ENCODE data around the gene WDR90.
A peak's percentile ranks its signal among the peaks of the same experiment; 100 is the strongest.

WDR90 gene

GRCh38 chr16:693364-693763 lies 44.2 kb downstream of the WDR90 start:
- DNase-seq: no peak

- DNase-seq: no peak
These were observed 44.6 kb downstream of the WDR90 start for GRCh38 chr16:693766-694165.

DNA sequence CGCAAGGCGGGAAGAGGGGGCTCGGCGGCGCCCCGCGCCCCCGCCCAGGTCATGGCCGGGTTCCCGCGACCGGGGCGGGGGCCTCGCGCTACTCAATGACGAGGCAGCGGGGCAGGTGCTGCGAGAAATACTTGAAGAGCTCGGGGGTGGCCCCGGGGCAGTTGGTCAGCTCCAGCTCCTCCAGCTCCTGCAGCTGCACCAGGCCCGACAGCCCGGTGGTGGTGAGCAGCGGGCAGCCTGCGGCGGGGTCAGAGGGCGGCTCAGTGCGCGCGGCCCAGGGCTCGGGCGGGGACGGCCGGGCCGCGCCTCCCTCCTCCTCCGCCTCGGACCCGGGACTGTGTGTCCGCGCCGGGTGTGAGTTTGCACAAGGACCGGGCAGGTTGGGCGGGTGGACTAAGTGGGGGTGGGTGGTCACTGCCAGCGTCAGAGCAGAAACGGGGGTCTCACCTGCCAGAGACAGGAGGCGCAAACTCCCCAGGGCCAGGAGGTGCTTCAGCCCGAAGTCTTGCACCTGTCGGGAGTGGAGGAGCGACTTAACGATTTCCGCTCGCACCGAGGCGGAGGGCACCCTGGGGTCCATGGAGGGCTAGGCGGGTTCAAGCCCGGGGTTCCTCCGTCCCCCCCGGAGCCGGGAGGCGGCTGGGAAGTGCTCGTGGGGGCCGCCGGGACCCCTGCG lies 45.2 kb downstream of the WDR90 start:
- no peak for DNase-seq

DNA sequence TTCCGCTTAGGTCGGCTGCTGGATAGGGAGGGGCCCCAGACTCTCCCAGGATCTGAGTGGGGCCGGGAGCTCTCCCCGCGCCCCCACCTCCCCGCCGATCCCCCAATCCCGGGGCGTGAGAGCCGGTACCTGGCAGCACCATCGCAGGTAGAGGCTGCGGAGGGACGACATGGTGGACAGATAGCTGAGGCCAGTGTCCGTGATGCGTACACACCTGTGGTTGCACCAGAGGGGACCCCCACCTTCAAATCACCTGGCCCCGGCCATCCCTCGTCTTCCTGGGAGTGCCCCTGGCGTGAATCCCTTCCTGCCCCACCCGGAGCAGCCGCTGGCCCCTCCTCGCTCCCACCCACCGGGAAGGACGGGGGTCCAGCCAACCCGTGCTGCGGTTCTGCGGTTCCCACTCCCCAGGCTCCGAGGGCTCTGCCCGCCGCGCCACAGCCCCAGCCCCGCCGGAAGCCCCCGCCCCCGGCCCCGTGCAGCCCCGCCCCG lies 45.7 kb downstream of the WDR90 start:
- DNase-seq: no peak

DNA sequence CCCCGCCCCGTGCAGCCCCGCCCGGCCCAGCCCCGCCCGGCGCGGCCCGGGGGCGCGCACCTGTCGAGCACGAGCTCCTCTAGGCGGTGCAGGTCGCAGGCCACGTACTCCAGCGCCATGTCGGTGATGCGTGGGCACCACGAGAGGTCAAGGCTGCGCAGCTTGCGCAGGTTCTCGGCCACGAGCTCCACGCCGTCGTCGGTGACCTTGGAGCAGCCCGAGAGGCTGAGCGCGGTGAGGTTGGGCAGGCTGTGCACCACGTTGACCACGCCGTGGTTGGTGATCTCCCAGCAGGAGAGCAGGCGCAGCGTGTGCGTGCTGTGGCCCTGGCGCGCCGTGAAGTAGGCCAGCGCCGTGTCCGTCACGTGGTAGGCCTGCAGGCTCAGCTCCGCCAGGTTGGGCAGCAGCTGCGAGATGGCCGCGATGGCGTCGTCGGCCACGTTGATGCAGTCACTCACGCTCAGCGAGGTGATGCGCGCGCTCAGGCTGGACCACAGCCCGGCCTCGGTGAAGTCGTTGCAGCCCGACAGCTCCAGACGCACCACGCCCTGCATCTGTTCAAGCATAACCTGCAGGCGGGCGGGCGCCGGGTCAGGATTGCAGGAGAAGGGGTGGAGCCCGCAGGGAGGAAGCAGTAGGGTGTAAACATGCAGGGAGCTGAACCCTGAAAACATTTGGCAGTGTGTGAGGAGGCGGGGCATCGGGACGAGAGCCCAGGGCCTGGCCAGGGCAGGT lies 46.4 kb downstream of the WDR90 start:
- DNase-seq: peak; percentile 75

- DNase-seq: no peak
These were observed 49.9 kb downstream of the WDR90 start for GRCh38 chr16:698911-699671.

DNA sequence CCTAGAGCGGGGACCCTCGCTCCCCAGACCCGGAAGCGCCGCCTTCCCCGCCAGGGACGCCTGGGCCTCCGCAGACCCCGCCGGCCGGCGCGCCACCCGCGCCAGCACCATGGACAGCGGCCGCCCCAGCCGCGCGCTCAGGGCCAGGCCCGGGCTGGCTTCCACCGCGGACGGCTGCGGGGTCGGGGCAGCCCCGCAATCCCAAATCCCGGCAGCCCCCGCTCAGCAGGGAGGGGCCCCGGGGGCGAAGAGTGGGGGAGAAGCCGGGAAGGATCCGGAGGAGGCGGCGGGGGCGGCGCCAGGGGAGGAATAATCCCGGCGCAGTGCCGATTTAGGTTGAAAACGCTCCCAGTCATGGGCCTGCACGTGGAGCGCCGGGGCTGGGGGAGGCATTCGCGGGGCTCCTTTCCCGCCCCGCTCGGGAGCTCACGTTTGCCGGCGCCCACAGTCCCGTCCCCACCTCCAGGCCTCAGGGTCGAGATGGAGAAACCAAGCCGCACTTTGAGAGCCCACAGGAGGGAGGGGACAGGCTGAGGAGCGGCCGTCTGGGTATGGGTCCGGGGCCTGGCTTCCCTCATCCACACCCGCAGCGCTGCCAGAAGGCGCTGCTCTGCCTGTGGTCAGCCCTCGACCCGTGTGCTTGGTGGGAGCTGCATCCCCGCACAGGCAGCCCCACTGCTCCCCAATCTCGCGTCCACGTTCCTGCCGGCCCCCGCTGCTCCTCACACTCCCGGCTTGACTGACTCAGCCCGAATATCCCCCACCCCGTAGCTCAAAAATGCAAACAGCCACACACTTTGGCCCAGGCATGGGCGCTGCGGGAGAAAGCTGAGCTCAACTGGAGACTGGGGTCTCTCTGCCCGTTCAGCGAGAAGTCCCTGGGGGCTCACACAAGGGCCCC lies 51.8 kb downstream of the WDR90 start:
- peak; percentile 54 for DNase-seq

DNA sequence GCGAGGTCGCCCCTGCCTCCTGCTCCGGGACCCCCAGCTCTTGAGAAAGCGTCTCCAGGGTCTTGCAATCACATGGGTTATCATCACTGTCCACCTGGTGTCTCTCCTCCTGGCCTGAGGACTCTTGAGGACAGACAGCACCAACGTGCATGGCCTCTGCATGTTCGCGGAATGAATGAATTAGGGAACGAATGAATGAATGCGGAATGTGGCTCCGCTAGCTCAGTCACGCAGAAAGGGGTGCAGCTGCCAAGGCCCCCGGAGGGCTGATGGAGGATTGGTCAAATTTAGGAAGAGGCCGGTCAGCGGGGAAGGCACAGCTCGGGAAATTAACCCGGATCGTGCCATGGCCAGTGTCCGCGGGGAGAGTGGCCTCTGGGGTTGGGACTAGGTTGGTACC lies 53.2 kb downstream of the WDR90 start:
- DNase-seq: no peak

DNA sequence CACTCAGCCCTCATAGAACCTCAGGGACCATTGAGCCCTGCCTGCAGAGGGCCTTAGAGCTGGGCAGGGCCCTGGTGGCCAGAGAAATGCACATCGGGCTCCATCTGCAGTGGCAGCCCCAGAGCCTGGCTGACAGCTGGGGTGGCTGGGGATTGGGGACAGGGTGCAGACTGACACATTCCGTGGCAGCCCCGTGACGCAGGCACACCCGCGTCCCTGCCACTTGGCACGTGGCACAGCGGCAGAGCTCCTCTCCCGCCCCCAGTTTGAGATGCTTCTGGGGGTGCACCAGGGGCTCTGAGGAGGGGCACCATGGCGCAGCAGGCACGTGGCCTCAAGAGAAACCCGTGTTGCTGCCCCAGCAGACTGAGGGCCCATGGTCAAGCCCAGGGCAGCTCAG lies 54.2 kb downstream of the WDR90 start:
- DNase-seq: no peak

DNA sequence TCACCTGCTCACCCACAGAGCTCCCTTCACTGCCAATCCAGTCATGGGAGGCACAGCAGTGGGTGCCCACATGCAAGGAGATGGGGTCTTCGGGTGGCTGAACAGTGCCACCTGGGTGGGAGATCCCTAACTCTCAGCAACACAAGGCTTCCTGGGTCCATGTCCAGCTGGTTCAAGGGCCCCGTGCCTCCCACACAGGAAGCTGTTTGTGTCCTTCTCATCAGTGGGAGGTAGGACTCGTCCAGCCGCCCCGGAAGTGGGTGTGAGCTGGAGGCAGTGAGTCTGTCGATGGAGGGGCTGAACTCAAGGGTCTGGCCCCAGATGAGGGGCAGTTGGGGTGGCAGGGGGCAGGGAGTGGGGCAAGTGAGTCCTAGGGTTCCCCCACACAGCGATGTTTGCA lies 54.9 kb downstream of the WDR90 start:
- DNase-seq: no peak

DNA sequence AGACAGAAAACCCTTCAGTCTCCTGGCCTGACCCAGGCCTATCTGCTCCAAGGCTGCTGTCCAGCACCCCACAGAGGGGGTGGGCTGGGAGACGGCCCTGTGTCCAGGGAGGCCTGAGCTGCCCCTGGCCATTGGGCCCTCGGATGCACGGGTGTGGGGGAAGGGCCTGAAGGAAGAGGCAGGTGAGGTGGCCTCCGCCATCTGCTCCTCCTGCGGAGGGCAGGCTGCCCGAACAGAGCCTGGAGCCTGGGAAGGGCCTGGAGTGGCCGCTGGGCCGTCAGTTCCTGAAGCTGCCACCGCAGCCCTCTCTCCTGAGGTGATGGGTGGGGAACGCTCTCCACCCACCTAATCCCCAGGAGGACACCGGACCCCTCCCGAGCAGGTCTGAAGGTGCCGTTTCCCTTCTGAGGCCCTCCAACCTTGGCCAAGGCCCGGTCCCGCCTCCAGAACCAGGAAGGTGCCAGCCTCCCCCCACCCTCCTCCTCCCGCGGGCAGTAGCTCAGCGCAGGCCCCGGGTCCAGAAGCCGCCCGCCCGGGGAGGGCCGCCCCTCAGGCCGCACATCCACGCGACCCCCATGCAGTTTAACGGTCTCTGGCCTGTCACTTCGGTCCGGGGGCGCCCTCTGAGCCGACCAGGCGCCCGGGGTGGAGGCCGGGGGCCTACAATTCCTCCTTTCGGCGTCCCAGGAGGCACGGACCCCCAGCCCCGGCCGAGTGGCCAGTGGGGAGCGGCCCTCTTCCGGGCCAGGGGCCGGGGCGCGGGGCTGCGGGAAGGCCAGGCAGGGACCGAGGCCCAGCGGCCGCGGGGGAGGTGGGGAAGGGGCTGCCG lies 55.6 kb downstream of the WDR90 start:
- no peak for DNase-seq

DNA sequence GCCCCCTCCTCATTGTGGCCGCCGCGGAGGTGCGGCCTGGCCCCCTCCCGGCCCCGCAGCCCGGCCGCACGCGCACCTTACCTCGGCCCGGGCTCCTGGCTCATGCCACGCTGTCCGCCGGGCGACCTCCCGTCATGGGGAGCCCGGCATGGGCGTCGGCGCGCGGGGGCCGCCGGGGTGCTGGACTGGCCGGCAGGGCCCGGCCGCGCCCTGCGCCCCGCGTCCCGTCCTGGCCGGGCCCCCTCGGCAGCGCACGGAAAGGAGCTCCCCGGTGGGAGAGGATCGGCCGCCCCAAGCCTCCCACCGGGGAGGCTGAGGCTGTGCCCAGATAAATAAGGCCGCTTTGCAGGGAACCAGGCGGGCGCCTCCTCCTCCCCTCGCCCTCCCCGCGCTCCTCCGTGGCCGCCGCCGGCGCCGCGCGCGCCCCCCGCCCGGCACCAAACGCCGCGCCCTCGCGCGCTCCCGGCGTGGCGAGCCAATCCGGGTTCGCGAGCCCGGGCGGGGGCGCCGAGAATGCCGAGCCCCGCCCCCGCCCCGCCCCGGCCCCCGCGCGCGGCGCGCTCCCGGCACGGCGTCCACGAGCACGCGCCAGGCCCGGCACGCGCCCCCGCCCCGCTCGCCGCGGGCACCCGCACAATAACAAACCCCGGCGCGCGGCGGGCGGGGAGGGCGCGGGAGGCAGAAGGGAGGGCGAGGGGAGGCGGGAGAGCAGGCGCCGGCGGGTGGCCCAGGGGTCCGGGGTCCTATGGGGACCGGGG lies 56.4 kb downstream of the WDR90 start, which contains the start of gene FBXL16:
Gene FBXL16, minus strand, starts transcription at position 371 of the 758 bp plus-strand sequence. CDS start 8,396 bp downstream, outside the sequence.
- no peak for DNase-seq

DNA sequence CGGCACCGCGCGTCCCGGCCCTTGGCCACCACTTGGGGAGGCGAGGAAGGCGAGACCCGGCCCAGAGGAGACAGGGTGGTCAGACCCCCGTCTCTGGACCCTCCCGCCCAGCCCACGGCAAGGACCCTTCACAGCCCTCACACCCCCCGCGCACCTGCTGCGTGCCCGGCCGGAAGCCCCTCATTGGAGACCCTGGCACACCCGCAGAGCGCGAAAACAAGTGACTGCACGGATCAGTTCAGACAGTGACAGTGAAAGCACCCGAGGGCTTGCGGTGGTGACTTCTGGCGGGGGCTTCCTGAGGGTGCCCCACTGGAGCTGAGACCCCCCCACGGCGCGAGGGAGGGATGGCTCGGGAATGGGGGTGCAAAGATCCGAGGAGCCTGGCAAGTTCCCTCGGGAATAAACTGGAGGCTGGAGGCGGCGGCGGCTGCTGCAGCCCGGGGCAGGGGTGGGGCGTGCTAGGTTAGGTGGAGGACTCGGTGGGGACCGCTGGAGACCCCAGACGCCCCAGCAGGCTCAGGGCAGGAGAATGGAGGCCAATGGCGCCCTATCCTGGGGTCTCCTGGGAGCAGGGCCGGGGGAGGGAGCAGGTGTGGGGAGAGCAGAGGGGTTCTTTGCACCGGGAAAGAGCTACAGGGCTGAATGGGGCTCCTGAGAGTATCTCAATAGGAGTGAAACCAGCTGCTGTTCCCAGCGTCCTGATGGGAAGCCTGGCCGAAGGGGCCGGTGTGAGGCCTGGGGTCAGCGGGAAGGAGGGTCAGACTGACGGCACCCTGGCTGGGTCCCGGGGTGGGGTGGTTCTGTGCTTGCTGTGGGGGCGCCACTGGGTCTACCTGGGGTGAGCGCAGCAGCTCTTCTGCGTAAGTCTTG lies 57.3 kb downstream of the WDR90 start:
- no peak for DNase-seq

DNA sequence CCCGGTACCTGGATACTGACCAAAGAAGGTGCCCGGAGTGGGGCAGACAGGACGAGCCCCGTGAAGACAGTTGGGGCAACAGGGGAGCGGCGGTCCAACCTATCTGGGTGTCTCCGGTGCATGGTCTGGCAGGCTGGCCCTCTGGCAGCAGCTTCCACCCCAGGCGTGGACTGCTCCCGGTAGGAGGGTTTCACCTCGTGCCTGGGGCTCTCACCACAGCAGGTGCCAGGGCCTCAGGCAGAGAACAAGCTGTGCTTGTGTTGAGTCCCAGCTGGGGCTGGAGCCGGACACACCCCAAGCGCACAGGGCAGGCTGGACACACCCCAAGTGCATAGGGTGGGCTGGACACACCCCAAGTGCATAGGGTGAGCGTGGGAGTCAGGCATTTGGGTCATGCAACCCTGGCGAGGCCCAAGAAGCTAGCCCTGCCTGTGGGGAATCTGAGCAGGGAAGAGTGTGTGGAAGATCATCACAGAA lies 57.9 kb downstream of the WDR90 start:
- DNase-seq: no peak

DNA sequence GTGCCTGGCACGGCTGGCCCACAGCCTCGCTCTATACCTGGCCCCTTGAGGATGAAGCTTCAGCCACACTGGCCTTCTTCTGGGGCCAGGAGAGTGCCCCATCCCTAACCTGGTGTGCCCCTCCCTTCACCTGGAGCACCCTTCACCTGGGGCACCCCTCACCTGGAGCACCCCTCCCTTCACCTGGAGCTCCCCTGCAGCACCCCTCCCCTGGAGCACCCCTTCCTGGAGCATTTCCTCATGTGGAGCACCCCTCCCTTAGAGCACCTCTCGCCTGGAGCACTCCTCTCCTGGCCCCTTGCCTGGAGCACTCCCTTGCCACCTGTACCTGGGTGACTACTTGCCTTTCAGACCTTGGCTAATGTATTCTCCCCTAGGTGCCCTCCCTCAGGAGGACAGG lies 58.9 kb downstream of the WDR90 start:
- DNase-seq: no peak

GRCh38 chr16:708959-709358 lies 59.8 kb downstream of the WDR90 start:
- DNase-seq: no peak

GRCh38 chr16:709566-710499 lies 60.7 kb downstream of the WDR90 start:
- no peak for DNase-seq

DNA sequence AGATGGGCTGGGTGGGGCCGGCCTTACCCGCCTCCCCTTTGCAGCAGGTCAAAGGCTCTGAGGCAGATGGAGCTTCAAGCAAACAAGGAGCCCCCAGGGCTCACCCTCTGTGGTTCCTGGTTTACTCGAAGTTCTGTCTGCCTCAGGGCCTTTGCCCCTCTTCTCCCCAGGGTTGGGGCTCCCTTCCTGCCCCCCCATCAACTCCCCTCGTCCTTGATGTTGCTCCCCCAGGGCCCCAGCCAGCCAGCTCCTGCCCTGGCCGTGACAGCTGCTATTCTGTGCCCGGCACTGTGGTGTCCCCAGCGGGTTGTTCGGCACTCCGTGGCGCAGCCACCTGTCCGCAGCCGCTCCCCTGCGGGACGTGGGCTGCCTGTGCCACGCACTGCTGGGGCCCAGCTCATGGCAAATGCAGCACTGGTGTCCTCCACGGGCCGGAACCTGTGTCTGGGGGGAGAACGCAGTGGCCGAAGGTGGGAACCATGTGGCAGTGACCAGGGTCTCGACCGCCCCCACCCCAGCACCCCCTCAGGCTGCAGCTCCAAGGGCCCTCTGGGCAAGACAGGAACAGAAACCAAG lies 61.4 kb downstream of the WDR90 start:
- DNase-seq: no peak

Data from CD4-positive, alpha-beta T cell treated with Interleukin-17A for 1 hour (primary cell).